ENCODE results near the gene USP25.

USP25 gene

GRCh38 chr21:15771311-15771710, 41.5 kb downstream of the USP25 start:
- Histone ChIP-seq H3K27me3 (ENCODE audit: insufficient read depth, poor library complexity, severe bottlenecking) (no peaks in the 10 kb centered on the region), H3K27ac (replicated peaks) (no peak overlapping the region), H3K4me3 (replicated peaks; ENCODE audit: insufficient read depth, low read length) (no peak overlapping the region)
- no peak for DNase-seq (ENCODE audit: low read depth in 1 of 2, low spot score in 1 of 2)
- TF ChIP-seq POLR2AphosphoS5 (IDR thresholded peaks at IDR 0.05; ENCODE audit: low read depth), result no peak
- no peak for TF ChIP-seq GABPA (IDR thresholded peaks at IDR 0.05; ENCODE audit: low read depth)
- TF ChIP-seq CTCF (IDR thresholded peaks at IDR 0.05; ENCODE audit: insufficient read depth, low read length), result no peak
- TF ChIP-seq REST (IDR thresholded peaks at IDR 0.05; ENCODE audit: insufficient replicate concordance, low read depth), result no peak
- no peak for TF ChIP-seq SPI1 (IDR thresholded peaks at IDR 0.05; ENCODE audit: borderline replicate concordance, low read depth)

- Histone ChIP-seq H3K27ac (replicated peaks) (no peak overlapping the region), H3K27me3 (ENCODE audit: insufficient read depth, poor library complexity, severe bottlenecking) (no peaks in the 10 kb centered on the region), H3K4me3 (replicated peaks; ENCODE audit: insufficient read depth, low read length) (no peak overlapping the region)
- TF ChIP-seq CTCF (IDR thresholded peaks at IDR 0.05; ENCODE audit: insufficient read depth, low read length), result no peak
- no peak for TF ChIP-seq REST (IDR thresholded peaks at IDR 0.05; ENCODE audit: insufficient replicate concordance, low read depth)
- no peak for TF ChIP-seq SPI1 (IDR thresholded peaks at IDR 0.05; ENCODE audit: borderline replicate concordance, low read depth)
- TF ChIP-seq POLR2AphosphoS5 (IDR thresholded peaks at IDR 0.05; ENCODE audit: low read depth), result no peak
- no peak for TF ChIP-seq GABPA (IDR thresholded peaks at IDR 0.05; ENCODE audit: low read depth)
- no peak for DNase-seq (ENCODE audit: low read depth in 1 of 2, low spot score in 1 of 2)
Observed at GRCh38 chr21:15772654-15773053, 42.9 kb downstream of the USP25 start.

- Histone ChIP-seq H3K4me3 (replicated peaks; ENCODE audit: insufficient read depth, low read length) (no peak overlapping the region), H3K27me3 (ENCODE audit: insufficient read depth, poor library complexity, severe bottlenecking) (no peaks in the 10 kb centered on the region), H3K27ac (replicated peaks) (no peak overlapping the region)
- TF ChIP-seq CTCF (IDR thresholded peaks at IDR 0.05; ENCODE audit: insufficient read depth, low read length) (no peak), POLR2AphosphoS5 (IDR thresholded peaks at IDR 0.05; ENCODE audit: low read depth) (no peak), SPI1 (IDR thresholded peaks at IDR 0.05; ENCODE audit: borderline replicate concordance, low read depth) (no peak), REST (IDR thresholded peaks at IDR 0.05; ENCODE audit: insufficient replicate concordance, low read depth) (no peak), GABPA (IDR thresholded peaks at IDR 0.05; ENCODE audit: low read depth) (no peak)
- no peak for DNase-seq (ENCODE audit: low read depth in 1 of 2, low spot score in 1 of 2)
Observed at GRCh38 chr21:15774590-15774989, 44.8 kb downstream of the USP25 start.
